GM23248 (cell line): ENCODE results near the gene OPN1LW. TPM values are rescaled to one million over a fixed set of nuclear protein-coding genes. Genes with fewer than 3 reads are reported as not detected.
"Not testable (repeated sequence)": the region's sequence is repeated elsewhere in the genome, so short reads cannot be mapped to it uniquely, and the experiment has no call there.

ENCODE experiments used
- DNase-seq: peaks from one replicate; pipeline ENCODE4 v3.0.0-alpha.2; 2015
- H2AFZ ChIP-seq: fragments of 200-600 bp; sonication (generic); 2 replicates; pipeline ENCODE4 v1.6.1; 2016; ENCODE audit warnings: antibody characterized with exemption
- H3F3A ChIP-seq: fragments of 200-600 bp; sonication (generic); 2 replicates; pipeline ENCODE4 v1.6.1; 2016; ENCODE audit warnings: mild to moderate bottlenecking, antibody characterized with exemption, mixed run types; ENCODE audit not compliant: insufficient read depth
- H3K27ac ChIP-seq: fragments of 200-600 bp; sonication (generic); 2 replicates; pipeline ENCODE4 v1.5.1; 2016; ENCODE audit warnings: mild to moderate bottlenecking
- H3K27me3 ChIP-seq: fragments of 200-600 bp; sonication (generic); replicated peaks from 2 replicates; pipeline ENCODE4 v1.6.1; 2016; ENCODE audit warnings: mild to moderate bottlenecking; ENCODE audit not compliant: insufficient read depth
- H3K36me3 ChIP-seq: fragments of 200-600 bp; sonication (generic); 2 replicates; pipeline ENCODE4 v1.6.1; 2016; ENCODE audit warnings: low read depth, mild to moderate bottlenecking
- H3K4me1 ChIP-seq: fragments of 200-600 bp; sonication (generic); 2 replicates; pipeline ENCODE4 v1.6.1; 2016; ENCODE audit warnings: mild to moderate bottlenecking; ENCODE audit not compliant: insufficient read depth
- H3K4me2 ChIP-seq: fragments of 200-600 bp; sonication (generic); one replicate; pipeline ENCODE4 v1.6.1; 2016; ENCODE audit warnings: mild to moderate bottlenecking; ENCODE audit not compliant: unreplicated experiment
- H3K4me3 ChIP-seq: fragments of 200-600 bp; sonication (generic); 2 replicates; pipeline ENCODE4 v1.5.1; 2016; ENCODE audit warnings: mild to moderate bottlenecking
- H3K79me2 ChIP-seq: fragments of 200-600 bp; sonication (generic); 2 replicates; pipeline ENCODE4 v1.6.1; 2016; ENCODE audit warnings: mild to moderate bottlenecking; ENCODE audit not compliant: insufficient read depth
- H3K9ac ChIP-seq: fragments of 200-600 bp; sonication (generic); 2 replicates; pipeline ENCODE4 v1.6.1; 2016; ENCODE audit warnings: mild to moderate bottlenecking
- H3K9me2 ChIP-seq: fragments of 200-600 bp; sonication (generic); 2 replicates; pipeline ENCODE4 v1.6.1; 2016; ENCODE audit warnings: mixed run types, mild to moderate bottlenecking, moderate library complexity; ENCODE audit not compliant: insufficient read depth
- H3K9me3 ChIP-seq: fragments of 200-600 bp; sonication (generic); one replicate; pipeline ENCODE4 v1.6.1; 2017; ENCODE audit warnings: low read depth
- H4K20me1 ChIP-seq: fragments of 200-600 bp; sonication (generic); 2 replicates; pipeline ENCODE4 v1.6.0; 2016; ENCODE audit not compliant: insufficient read depth
- EZH2 ChIP-seq: fragments of 200-600 bp; sonication (generic); IDR thresholded peaks from 2 replicates; pipeline ENCODE4 v1.6.1; 2018; ENCODE audit warnings: antibody characterized with exemption, mild to moderate bottlenecking; ENCODE audit not compliant: insufficient read depth, poor library complexity, severe bottlenecking
- EZH2phosphoT487 ChIP-seq: fragments of 200-600 bp; sonication (generic); IDR thresholded peaks from 2 replicates; pipeline ENCODE4 v1.6.1; 2018; ENCODE audit warnings: antibody characterized with exemption, moderate library complexity, mild to moderate bottlenecking, low read depth; ENCODE audit not compliant: insufficient read depth
- WGBS, 2 experiments: methylation state at CpG; one replicate each; pipeline ENCODE4 v1.1.6; 2015 to 2017; ENCODE audit warnings: low lambda C conversion rate in 2 of 2, low coverage in 1 of 2; ENCODE audit errors: missing lambda C conversion rate in 2 of 2; 5-methylcytosine and 5-hydroxymethylcytosine counted together
- in situ Hi-C: fragments of 300-500 bp; cut with MboI; formaldehyde crosslinking; loops from 2 replicates; pipeline ENCODE4 v1.15.0; 2020
- polyA plus RNA-seq: library from polyadenylated mRNA; unstranded; fragments of >200 nt; fragmentation: Nextera tagmentation; extraction: Ambion mirVana; gene quantifications from 2 replicates; pipeline ENCODE4 v1.2.1, GENCODE V29; 2016
- total RNA-seq: library from RNA; depleted of rRNA; stranded (reverse); fragments of >200 nt; shearing (Covaris generic); gene quantifications from 2 replicates; pipeline ENCODE4 v1.2.3, GENCODE V29; 2014; rRNA removed

The OPN1LW gene
- not detected in 2 replicates for total RNA-seq
- not detected in 2 replicates for polyA plus RNA-seq

GRCh38 chrX:154144010-154144409, at the start of gene OPN1LW:
Gene OPN1LW, plus strand, starts transcription at chrX:154144243. Its CDS starts 41 bp downstream, at chrX:154144284.
- H3F3A ChIP-seq, H3K27me3 ChIP-seq, H3K9me3 ChIP-seq, DNase-seq, H3K4me2 ChIP-seq, H3K9me2 ChIP-seq, H3K4me1 ChIP-seq, H3K27ac ChIP-seq, H3K9ac ChIP-seq, in situ Hi-C loops, H4K20me1 ChIP-seq, H2AFZ ChIP-seq, H3K79me2 ChIP-seq, H3K36me3 ChIP-seq, H3K4me3 ChIP-seq: not testable (repeated sequence)
- WGBS, 2 experiments = 80 to 82% methylated on average over 6 to 7 of the region's 15 CpGs

- Histone ChIP-seq H3K79me2 (peaks cover 71% of the 10 kb centered on the region), H3K27me3 (no peaks in the 10 kb centered on the region), H4K20me1 (no peaks in the 10 kb centered on the region; the same call in none of the 2 replicates), H3K9me3 (no peaks in the 10 kb centered on the region), H3K27ac (no peak overlapping the region), H3K36me3 (no peaks in the 10 kb centered on the region), H3F3A (peaks cover 8% of the 10 kb centered on the region; the same call in 1 of the 2 replicates), H3K9me2 (no peaks in the 10 kb centered on the region), H2AFZ (no peak overlapping the region), H3K9ac (no peak overlapping the region), H3K4me2 (peak overlapping the region; percentile 35), H3K4me1 (peaks cover 34% of the 10 kb centered on the region), H3K4me3 (peak overlapping the region; percentile 78; the same call in 1 of the 2 replicates)
- WGBS, 2 experiments = 40 to 45% methylated on average over 6 of the region's 6 CpGs
- in situ Hi-C loops = no loop called here
- TF ChIP-seq EZH2phosphoT487 = no peak
- no peak for TF ChIP-seq EZH2
- no peak for DNase-seq
Observed at GRCh38 chrX:154094833-154095232, 49.2 kb upstream of the OPN1LW start.

GRCh38 chrX:154096140-154097002, 47.7 kb upstream of the OPN1LW start:
- peaks cover 34% of the 10 kb centered on the region for H3K4me1 ChIP-seq
- no peaks in the 10 kb centered on the region; the same call in none of the 2 replicates for H4K20me1 ChIP-seq
- no peaks in the 10 kb centered on the region for H3K9me2 ChIP-seq
- H3K79me2 ChIP-seq = peaks cover 56% of the 10 kb centered on the region
- H3K36me3 ChIP-seq = no peaks in the 10 kb centered on the region
- DNase-seq = peak; percentile 71
- peaks cover 8% of the 10 kb centered on the region; the same call in 1 of the 2 replicates for H3F3A ChIP-seq
- H3K27me3 ChIP-seq = no peaks in the 10 kb centered on the region
- peak overlapping the region; percentile 89 for H3K9ac ChIP-seq
- 1 to 2% methylated on average over 21 to 28 of the region's 31 CpGs for WGBS, 2 experiments
- in situ Hi-C loops = no loop called here
- H3K9me3 ChIP-seq = no peaks in the 10 kb centered on the region
- TF ChIP-seq EZH2 (no peak), EZH2phosphoT487 (no peak)
- peak overlapping the region; percentile 78 for H3K4me3 ChIP-seq
- H3K27ac ChIP-seq = peak overlapping the region; percentile 80
- H2AFZ ChIP-seq = 0 out of 2 replicates have a peak overlapping the region, but pooled peaks have one; percentile 19
- peak overlapping the region; percentile 74 for H3K4me2 ChIP-seq

GRCh38 chrX:154097003-154097588, 46.9 kb upstream of the OPN1LW start:
- 0 to 2% methylated on average over 1 to 28 of the region's 80 CpGs for WGBS, 2 experiments
- 0 out of 2 replicates have a peak overlapping the region, but pooled peaks have one; percentile 19 for H2AFZ ChIP-seq

More at GRCh38 chrX:154097003-154097588, 46.9 kb upstream of the OPN1LW start:
- peak; percentile 72 for DNase-seq
- no peak for TF ChIP-seq EZH2phosphoT487
- no peak for TF ChIP-seq EZH2
- H3K36me3 ChIP-seq = no peaks in the 10 kb centered on the region
- in situ Hi-C loops = no loop called here
- peak overlapping the region; percentile 78 for H3K4me3 ChIP-seq
- H3K4me1 ChIP-seq = peaks cover 33% of the 10 kb centered on the region
- H4K20me1 ChIP-seq = no peaks in the 10 kb centered on the region; the same call in none of the 2 replicates
- peak overlapping the region; percentile 80 for H3K27ac ChIP-seq
- H3K4me2 ChIP-seq = peak overlapping the region; percentile 74
- H3K27me3 ChIP-seq = no peaks in the 10 kb centered on the region
- H3K9me2 ChIP-seq = no peaks in the 10 kb centered on the region
- peaks cover 48% of the 10 kb centered on the region for H3K79me2 ChIP-seq
- no peaks in the 10 kb centered on the region for H3K9me3 ChIP-seq
- peak overlapping the region; percentile 89 for H3K9ac ChIP-seq
- peaks cover 8% of the 10 kb centered on the region; the same call in 1 of the 2 replicates for H3F3A ChIP-seq
